ENCODE data around the gene CCDC85B.

- TF ChIP-seq CTCF (IDR thresholded peaks at IDR 0.05) (no peak), POLR2A (IDR thresholded peaks at IDR 0.05; ENCODE audit: low read depth) (no peak), EP300 (IDR thresholded peaks at IDR 0.05) (no peak)
Measured at GRCh38 chr11:65921033-65921555, 30.6 kb downstream of the CCDC85B start.

Measured in esophagus muscularis mucosa (tissue), 4 donors.